ENCODE data around the gene EPOP. TPM values are rescaled to one million over a fixed set of nuclear protein-coding genes. Genes with fewer than 3 reads are reported as not detected.

The EPOP gene
- total RNA-seq, 2 donors from 2014 or later = 1.6 to 2.6 TPM

Small RNAs within 50 kb of the gene (microRNA-seq; reads per million reads assigned to microRNA genes)
- 0 to 0.97 reads per million in 2 donors for gene MIR4726 (ENCODE audit: borderline microRNAs expressed in 2 of 2)
- gene MIR4734 (ENCODE audit: borderline microRNAs expressed in 2 of 2) = 0 reads per million in 2 donors

Other genes starting within 250 kb of the EPOP start
- gene ARHGAP23, start 246.5 kb downstream of the EPOP start, total RNA-seq = 10 to 100 TPM; 72.9 to 90.4 TPM
- 1 to 10 TPM in 1 of 2 donors, under 1 TPM in 1; 0.93 to 1.2 TPM for gene SRCIN1, start 69.0 kb downstream of the EPOP start, total RNA-seq
- gene MLLT6, start 30.3 kb upstream of the EPOP start, total RNA-seq = 10 to 100 TPM; 79.7 to 82.4 TPM
- 10 to 100 TPM; 24.7 to 27.4 TPM for gene CISD3, start 55.4 kb upstream of the EPOP start, total RNA-seq
- gene PCGF2, start 73.4 kb upstream of the EPOP start, total RNA-seq = 10 to 100 TPM; 51.3 to 53.9 TPM
- gene PSMB3, start 77.8 kb upstream of the EPOP start, total RNA-seq = 100 to 1,000 TPM; 133 to 137 TPM
- gene PIP4K2B, start 124.6 kb upstream of the EPOP start, total RNA-seq = 10 to 100 TPM; 38.7 to 45.7 TPM
- gene CWC25, start 150.4 kb upstream of the EPOP start, total RNA-seq = 10 to 100 TPM; 13.6 to 14.9 TPM
- gene RPL23, start 178.8 kb upstream of the EPOP start, total RNA-seq = 1,000 to 10,000 TPM; 1,179 to 1,230 TPM
- gene LASP1, start 195.1 kb upstream of the EPOP start, total RNA-seq = 100 to 1,000 TPM in 1 of 2 donors, 10 to 100 TPM in 1; 95.2 to 119 TPM